Measurements from ENCODE around the gene PITPNC1.

- TF ChIP-seq CTCF (IDR thresholded peaks at IDR 0.05) (no peak), ZFX (IDR thresholded peaks at IDR 0.05; ENCODE audit: borderline replicate concordance) (no peak)
Observed at GRCh38 chr17:67456889-67457288, 79.8 kb downstream of the PITPNC1 start.
